IMR-90 (cell line): ENCODE measurements around the gene RAPGEFL1. TPM values are rescaled to one million over a fixed set of nuclear protein-coding genes. Genes with fewer than 3 reads are reported as not detected.

Experiments
- ATAC-seq: fragments of 200-7000 bp; cut with Tn5 transposase; 2 replicates; pipeline ENCODE4 v1.9.1; 2020; ENCODE audit warnings: low read depth, mild to moderate bottlenecking, moderate library complexity
- BruUV-seq: library from RNA; stranded (reverse); fragments of 400-500 nt; replicated peaks from 2 replicates; lab custom pipeline; 2021; lab: Mats Ljungman, UMichigan
- CTCF ChIA-PET: fragments of 300-600 bp; formaldehyde crosslinking; extraction: SDS; loops from one replicate; lab custom pipeline; 2021; ENCODE audit warnings: antibody characterized with exemption; lab: Yijun Ruan, JAX
- POLR2A ChIA-PET: fragments of 300-600 bp; sonication (Branson Sonifier 250); formaldehyde crosslinking; loops from one replicate; lab custom pipeline; 2022; ENCODE audit warnings: antibody characterized with exemption; ENCODE audit not compliant: unreplicated experiment; lab: Charles Lee
- DNase-seq: peaks from one replicate; pipeline ENCODE4 v3.0.0; 2013
- H2AFZ ChIP-seq: replicated peaks from 2 replicates; pipeline ENCODE3; 2013; ENCODE audit warnings: low read length, mild to moderate bottlenecking; ENCODE audit not compliant: poor library complexity
- H2AK5ac ChIP-seq: 2 replicates; pipeline ENCODE4 v1.6.1; 2013; ENCODE audit warnings: low read depth, low read length, inconsistent platforms
- H2AK9ac ChIP-seq: replicated peaks from 2 replicates; pipeline ENCODE3; 2013; ENCODE audit warnings: mild to moderate bottlenecking, low read depth, low read length, moderate library complexity; ENCODE audit not compliant: poor library complexity
- H2BK120ac ChIP-seq: 2 replicates; pipeline ENCODE4 v1.6.1; 2013; ENCODE audit warnings: low read depth, low read length, inconsistent platforms
- H2BK15ac ChIP-seq: 3 replicates; pipeline ENCODE4 v1.6.1; 2013; ENCODE audit warnings: low read depth, low read length, inconsistent platforms
- H2BK20ac ChIP-seq: 2 replicates; pipeline ENCODE4 v1.6.1; 2013; ENCODE audit warnings: low read depth, mild to moderate bottlenecking, inconsistent platforms, low read length, moderate library complexity
- H2BK5ac ChIP-seq: 2 replicates; pipeline ENCODE4 v1.6.1; 2013; ENCODE audit warnings: mild to moderate bottlenecking, low read depth, low read length, inconsistent platforms; ENCODE audit not compliant: poor library complexity, severe bottlenecking
- H3K14ac ChIP-seq: replicated peaks from 2 replicates; pipeline ENCODE4 v1.6.1; 2013; ENCODE audit warnings: low read depth, low read length, inconsistent platforms
- H3K18ac ChIP-seq: 2 replicates; pipeline ENCODE4 v1.6.1; 2013; ENCODE audit warnings: low read depth, low read length, control low read depth
- H3K23ac ChIP-seq: 2 replicates; pipeline ENCODE4 v1.6.1; 2013; ENCODE audit warnings: low read depth, low read length, inconsistent platforms
- H3K27ac ChIP-seq: 2 replicates; pipeline ENCODE4 v1.5.1; 2013; ENCODE audit warnings: mild to moderate bottlenecking, control low read depth, low read length; ENCODE audit not compliant: insufficient read depth
- H3K27me3 ChIP-seq: 2 replicates; pipeline ENCODE4 v1.6.1; 2013; ENCODE audit warnings: low read length; ENCODE audit not compliant: control insufficient read depth, insufficient read depth
- H3K36me3 ChIP-seq: 2 replicates; pipeline ENCODE4 v1.6.1; 2013; ENCODE audit warnings: low read length, mixed read lengths; ENCODE audit not compliant: control insufficient read depth, insufficient read depth
- H3K4ac ChIP-seq: 2 replicates; pipeline ENCODE4 v1.6.1; 2013; ENCODE audit warnings: low read depth, low read length, inconsistent platforms
- H3K4me1 ChIP-seq: 2 replicates; pipeline ENCODE4 v1.6.1; 2013; ENCODE audit warnings: low read length, mixed read lengths; ENCODE audit not compliant: control insufficient read depth, insufficient read depth
- H3K4me2 ChIP-seq: 2 replicates; pipeline ENCODE4 v1.6.1; 2013; ENCODE audit warnings: low read depth, mild to moderate bottlenecking, control low read depth, low read length, moderate library complexity
- H3K4me3 ChIP-seq: 2 replicates; pipeline ENCODE4 v1.5.1; 2013; ENCODE audit warnings: low read depth, mild to moderate bottlenecking, control low read depth, low read length, moderate library complexity; ENCODE audit not compliant: insufficient read depth
- H3K56ac ChIP-seq: 2 replicates; pipeline ENCODE4 v1.6.1; 2013; ENCODE audit warnings: low read length, inconsistent platforms; ENCODE audit not compliant: insufficient read depth; ENCODE audit errors: extremely low read depth
- H3K79me1 ChIP-seq, 2 experiments: 2 replicates each; pipeline ENCODE4 v1.6.1; 2013; ENCODE audit warnings: low read length in 2 of 2, inconsistent platforms in 1 of 2, low read depth in 1 of 2
- H3K9ac ChIP-seq: 2 replicates; pipeline ENCODE4 v1.6.1; 2013; ENCODE audit warnings: low read depth, low read length, control low read depth
- H3K9me1 ChIP-seq: 2 replicates; pipeline ENCODE4 v1.6.1; 2013; ENCODE audit warnings: low read length, inconsistent platforms; ENCODE audit not compliant: insufficient read depth
- H3K9me3 ChIP-seq: 2 replicates; pipeline ENCODE4 v1.6.1; 2013; ENCODE audit warnings: low read length; ENCODE audit not compliant: control insufficient read depth, insufficient read depth
- H4K20me1 ChIP-seq: 2 replicates; pipeline ENCODE4 v1.6.1; 2013; ENCODE audit warnings: low read length, inconsistent platforms; ENCODE audit not compliant: insufficient read depth
- H4K5ac ChIP-seq: 2 replicates; pipeline ENCODE4 v1.6.1; 2013; ENCODE audit warnings: mild to moderate bottlenecking, low read depth, low read length, control low read depth
- H4K8ac ChIP-seq, 2 experiments: 2 replicates each; pipeline ENCODE4 v1.6.1; 2013; ENCODE audit warnings: low read depth in 2 of 2, low read length in 2 of 2, control low read depth in 1 of 2, inconsistent platforms in 1 of 2
- H4K91ac ChIP-seq: 2 replicates; pipeline ENCODE4 v1.6.1; 2013; ENCODE audit warnings: low read depth, low read length, inconsistent platforms; ENCODE audit not compliant: insufficient read depth
- BHLHE40 ChIP-seq: fragments of 150-350 bp; IDR thresholded peaks from 2 replicates; pipeline ENCODE4 v1.6.1; 2016; ENCODE audit warnings: mild to moderate bottlenecking, low read depth, low read length
- CEBPB ChIP-seq: IDR thresholded peaks from 2 replicates; pipeline ENCODE4 v1.6.1; 2012; ENCODE audit warnings: low read depth, low read length, improper control_type of control experiment
- CHD1 ChIP-seq: IDR thresholded peaks from 2 replicates; pipeline ENCODE4 v1.6.1; 2012; ENCODE audit warnings: low read depth, low read length, improper control_type of control experiment
- CTCF ChIP-seq: conservative IDR thresholded peaks from 2 replicates; pipeline ENCODE4 v1.5.1; 2012; ENCODE audit warnings: mild to moderate bottlenecking, low read depth, low read length, improper control_type of control experiment
- FOS ChIP-seq: fragments of 150-350 bp; IDR thresholded peaks from 2 replicates; pipeline ENCODE4 v1.6.1; 2016; ENCODE audit warnings: low read depth, low read length
- MAFK ChIP-seq: IDR thresholded peaks from 2 replicates; pipeline ENCODE4 v1.6.1; 2012; ENCODE audit warnings: low read depth, low read length, improper control_type of control experiment
- MAZ ChIP-seq: IDR thresholded peaks from 2 replicates; pipeline ENCODE4 v1.6.1; 2012; ENCODE audit warnings: low read depth, mild to moderate bottlenecking, low read length, improper control_type of control experiment, moderate library complexity, borderline replicate concordance
- MXI1 ChIP-seq: IDR thresholded peaks from 2 replicates; pipeline ENCODE4 v1.6.1; 2012; ENCODE audit warnings: low read depth, mild to moderate bottlenecking, low read length, moderate library complexity, borderline replicate concordance
- NFE2L2 ChIP-seq: fragments of 150-350 bp; IDR thresholded peaks from 2 replicates; pipeline ENCODE4 v1.6.1; 2016; ENCODE audit warnings: low read depth, mild to moderate bottlenecking, low read length
- POLR2A ChIP-seq: IDR thresholded peaks from 2 replicates; pipeline ENCODE4 v1.6.1; 2012; ENCODE audit warnings: mild to moderate bottlenecking, low read depth, low read length
- RCOR1 ChIP-seq: IDR thresholded peaks from 2 replicates; pipeline ENCODE4 v1.6.1; 2012; ENCODE audit warnings: mild to moderate bottlenecking, low read length, improper control_type of control experiment; ENCODE audit not compliant: insufficient replicate concordance
- RFX5 ChIP-seq: IDR thresholded peaks from 2 replicates; pipeline ENCODE4 v1.8.0; 2012; ENCODE audit warnings: low read depth, mild to moderate bottlenecking, low read length, moderate library complexity
- SMC3 ChIP-seq: fragments of 150-350 bp; IDR thresholded peaks from 2 replicates; pipeline ENCODE4 v1.6.1; 2016; ENCODE audit warnings: low read depth, mild to moderate bottlenecking, antibody characterized with exemption, low read length, moderate library complexity
- WGBS, 2 experiments: methylation state at CpG; one replicate each; pipeline versions ENCODE4 v1.1.5 to v1.1.7; 2013; ENCODE audit warnings: missing lambda C conversion rate in 2 of 2; ENCODE audit not compliant: insufficient read length in 1 of 2; ENCODE audit errors: extremely low coverage in 2 of 2; 5-methylcytosine and 5-hydroxymethylcytosine counted together
- dilution Hi-C: fragments of 300-500 bp; cut with HindIII; formaldehyde crosslinking; loops from one replicate; pipeline ENCODE4 v1.14.3; 2018; ENCODE audit warnings: low sequenced_read_pairs; ENCODE audit not compliant: unreplicated experiment
- in situ Hi-C: fragments of 300-500 bp; cut with MboI; formaldehyde crosslinking; loops from 3 replicates; pipeline ENCODE4 v1.14.3; 2019; ENCODE audit warnings: low sequenced_read_pairs, inconsistent platforms, mixed read lengths
- intact Hi-C: fragments of 100-400 bp; cut with micrococcal nuclease; formaldehyde crosslinking; loops from 2 replicates; pipeline ENCODE4 v1.10.0; 2022
- polyA plus RNA-seq, 3 experiments: library from polyadenylated mRNA; depleted of rRNA; stranded (reverse); fragments of >200 nt; gene quantifications; 2 replicates each; pipeline ENCODE4 v1.2.3, GENCODE V29; 2012; ENCODE audit warnings: low replicate concordance in 1 of 3
- total RNA-seq: library from RNA; depleted of rRNA; stranded (reverse); fragments of >200 nt; gene quantifications from 2 replicates; pipeline ENCODE4 v1.2.3, GENCODE V29; 2012
- TF ChIP-seq, protein P1 (sequence below): fragments of 150-350 bp; IDR thresholded peaks from 2 replicates; pipeline ENCODE4 v1.6.1; 2016; ENCODE audit warnings: low read depth, mild to moderate bottlenecking, low read length, moderate library complexity, borderline replicate concordance
- TF ChIP-seq, protein P2 (sequence below): fragments of 150-350 bp; IDR thresholded peaks from 2 replicates; pipeline ENCODE4 v1.6.1; 2017; ENCODE audit warnings: mild to moderate bottlenecking, antibody characterized with exemption, low read length, low read depth

The RAPGEFL1 gene
- total and polyA plus RNA-seq, 2 of the 4 experiments (the other 2 are of a cell fraction): 0.54 to 5.6 TPM

DNA sequence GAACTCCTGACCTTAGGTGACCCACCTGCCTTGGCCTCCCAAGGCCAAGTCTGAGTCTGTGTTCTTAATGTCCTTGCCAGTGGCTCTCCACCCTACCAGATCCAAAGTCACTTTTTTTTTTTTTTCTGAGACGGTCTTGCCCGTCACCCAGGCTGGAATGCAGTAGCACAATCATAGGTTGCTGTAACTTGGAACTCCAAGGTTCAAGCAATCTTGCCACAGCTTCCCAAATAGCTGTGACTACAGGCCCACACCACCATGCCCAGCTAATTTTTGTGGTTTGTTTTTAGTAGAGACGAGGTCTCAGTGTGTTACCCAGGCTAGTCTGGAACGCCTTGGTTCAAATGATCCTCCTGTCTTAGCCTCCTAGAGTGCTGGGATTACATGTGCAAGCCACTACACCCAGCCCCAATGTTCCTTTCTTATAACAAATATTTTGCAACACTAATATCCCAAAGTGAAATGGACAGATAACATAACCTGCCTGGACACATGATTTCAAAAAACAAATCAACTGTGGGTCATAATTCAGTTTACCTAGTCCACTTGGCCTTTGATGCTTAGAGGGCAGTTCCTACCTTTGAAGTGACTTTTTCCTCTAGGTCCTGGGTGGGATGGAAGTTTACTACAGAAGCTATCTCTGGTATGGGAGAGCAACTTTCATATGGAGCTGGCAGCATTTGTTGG is 4.0 kb upstream of the RAPGEFL1 start:
- dilution Hi-C loops: no loop called here
- no peak overlapping the region for H2BK5ac ChIP-seq
- no peak overlapping the region for H4K5ac ChIP-seq
- H2BK20ac ChIP-seq: no peak overlapping the region
- ATAC-seq (no peak), DNase-seq (no peak)
- H2AK5ac ChIP-seq: no peak overlapping the region
- no peak overlapping the region for H3K4me2 ChIP-seq
- no peak overlapping the region for H3K23ac ChIP-seq
- no peaks in the 10 kb centered on the region for H3K27me3 ChIP-seq
- H3K36me3 ChIP-seq: peaks cover 51% of the 10 kb centered on the region
- H3K4ac ChIP-seq: no peak overlapping the region
- no peak overlapping the region for H4K91ac ChIP-seq
- H3K9me1 ChIP-seq: peaks cover 8% of the 10 kb centered on the region; the same call in 1 of the 2 replicates
- H3K79me1 ChIP-seq: peaks cover 14 to 43% of the 10 kb centered on the region in 2 experiments
- H3K18ac ChIP-seq: no peak overlapping the region
- no TSS peak for BruUV-seq
- CTCF ChIA-PET: interaction anchor here (1.4 kb wide), 1 partner anchor 60 kb away, joined by 5 read pairs; no protein-coding TSS in a partner anchor
- H4K20me1 ChIP-seq: peaks cover 14% of the 10 kb centered on the region
- no peak overlapping the region for H3K56ac ChIP-seq
- intact Hi-C loops: no loop called here
- no peak overlapping the region for H3K27ac ChIP-seq
- in situ Hi-C loops: no loop called here
- peaks cover 9% of the 10 kb centered on the region for H3K4me1 ChIP-seq
- H3K14ac ChIP-seq: no peak overlapping the region
- no peak overlapping the region for H2BK15ac ChIP-seq
- 80% methylated on average over 1 of the region's 4 CpGs; no CpG with 5 or more reads in 1 of the 2 experiments for WGBS, 2 experiments
- POLR2A ChIA-PET: interaction anchor here (0.5 to 0.6 kb wide), 2 partner anchors 78 to 278 kb away, joined by 3 read pairs; no protein-coding TSS in a partner anchor
- H3K9ac ChIP-seq: no peak overlapping the region
- H3K4me3 ChIP-seq: no peak overlapping the region
- H3K9me3 ChIP-seq: no peaks in the 10 kb centered on the region
- no peak overlapping the region for H2AFZ ChIP-seq
- H2BK120ac ChIP-seq: no peak overlapping the region
- H4K8ac ChIP-seq: no peak overlapping the region
- no peak overlapping the region for H2AK9ac ChIP-seq
- TF ChIP-seq MXI1 (no peak), CEBPB (no peak), SMC3 (no peak), NFE2L2 (no peak), CHD1 (no peak), RFX5 (no peak), CTCF (no peak), FOS (no peak), POLR2A (no peak), MAZ (no peak), MAFK (no peak), BHLHE40 (no peak), RCOR1 (no peak)
- TF ChIP-seq, protein P1, sequence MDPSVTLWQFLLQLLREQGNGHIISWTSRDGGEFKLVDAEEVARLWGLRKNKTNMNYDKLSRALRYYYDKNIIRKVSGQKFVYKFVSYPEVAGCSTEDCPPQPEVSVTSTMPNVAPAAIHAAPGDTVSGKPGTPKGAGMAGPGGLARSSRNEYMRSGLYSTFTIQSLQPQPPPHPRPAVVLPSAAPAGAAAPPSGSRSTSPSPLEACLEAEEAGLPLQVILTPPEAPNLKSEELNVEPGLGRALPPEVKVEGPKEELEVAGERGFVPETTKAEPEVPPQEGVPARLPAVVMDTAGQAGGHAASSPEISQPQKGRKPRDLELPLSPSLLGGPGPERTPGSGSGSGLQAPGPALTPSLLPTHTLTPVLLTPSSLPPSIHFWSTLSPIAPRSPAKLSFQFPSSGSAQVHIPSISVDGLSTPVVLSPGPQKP: no peak
- TF ChIP-seq, protein P2, sequence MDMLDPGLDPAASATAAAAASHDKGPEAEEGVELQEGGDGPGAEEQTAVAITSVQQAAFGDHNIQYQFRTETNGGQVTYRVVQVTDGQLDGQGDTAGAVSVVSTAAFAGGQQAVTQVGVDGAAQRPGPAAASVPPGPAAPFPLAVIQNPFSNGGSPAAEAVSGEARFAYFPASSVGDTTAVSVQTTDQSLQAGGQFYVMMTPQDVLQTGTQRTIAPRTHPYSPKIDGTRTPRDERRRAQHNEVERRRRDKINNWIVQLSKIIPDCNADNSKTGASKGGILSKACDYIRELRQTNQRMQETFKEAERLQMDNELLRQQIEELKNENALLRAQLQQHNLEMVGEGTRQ: no peak
